ENCODE measurements around the gene SP6. TPM values are rescaled to one million over a fixed set of nuclear protein-coding genes. Genes with fewer than 3 reads are reported as not detected.
A peak's percentile ranks its signal among the peaks of the same experiment; 100 is the strongest.

The SP6 gene
- total and polyA plus RNA-seq, 2 experiments from 2014 or later = 1.3 to 1.7 TPM

DNA sequence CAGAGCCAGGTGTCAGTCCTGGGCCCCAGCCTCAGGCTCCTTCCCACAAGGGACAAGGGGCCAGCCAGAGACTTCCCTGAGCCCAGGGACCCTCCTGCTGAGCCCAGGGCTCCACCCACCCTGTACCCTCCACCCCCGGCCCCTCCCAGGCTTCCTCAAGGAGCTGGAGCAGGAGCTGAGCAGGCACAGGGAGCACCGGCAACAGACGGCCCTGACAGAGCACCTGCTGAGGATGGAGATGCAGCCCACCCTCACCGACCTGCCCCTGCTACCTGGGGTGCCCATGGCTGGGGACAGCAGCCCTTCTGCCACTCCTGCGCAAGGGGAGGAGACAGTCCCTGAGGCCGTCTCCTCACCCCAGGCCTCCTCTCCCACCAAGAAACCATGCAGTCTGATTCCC, 14.4 kb downstream of the SP6 start:
- no peak overlapping the region for H2AFZ ChIP-seq
- no peak for DNase-seq (ENCODE audit: low spot score)
- H4K20me1 ChIP-seq (ENCODE audit: insufficient read depth, poor library complexity, severe bottlenecking) = no peaks in the 10 kb centered on the region
- H3K27ac ChIP-seq = no peak overlapping the region
- no peaks in the 10 kb centered on the region for H3K27me3 ChIP-seq
- H3K36me3 ChIP-seq (replicated peaks; ENCODE audit: insufficient read depth, low read depth) = no peaks in the 10 kb centered on the region
- no peaks in the 10 kb centered on the region for H3K9me3 ChIP-seq (ENCODE audit: low read depth)
- H3K4me1 ChIP-seq (ENCODE audit: insufficient read depth) = peaks cover 18% of the 10 kb centered on the region
- no peak overlapping the region for H3K4me3 ChIP-seq
- peaks cover 17% of the 10 kb centered on the region for H3K79me2 ChIP-seq
- WGBS (ENCODE audit: low lambda C conversion rate, missing lambda C conversion rate) = 92% methylated on average over 4 of the region's 6 CpGs
- TF ChIP-seq, protein P1, sequence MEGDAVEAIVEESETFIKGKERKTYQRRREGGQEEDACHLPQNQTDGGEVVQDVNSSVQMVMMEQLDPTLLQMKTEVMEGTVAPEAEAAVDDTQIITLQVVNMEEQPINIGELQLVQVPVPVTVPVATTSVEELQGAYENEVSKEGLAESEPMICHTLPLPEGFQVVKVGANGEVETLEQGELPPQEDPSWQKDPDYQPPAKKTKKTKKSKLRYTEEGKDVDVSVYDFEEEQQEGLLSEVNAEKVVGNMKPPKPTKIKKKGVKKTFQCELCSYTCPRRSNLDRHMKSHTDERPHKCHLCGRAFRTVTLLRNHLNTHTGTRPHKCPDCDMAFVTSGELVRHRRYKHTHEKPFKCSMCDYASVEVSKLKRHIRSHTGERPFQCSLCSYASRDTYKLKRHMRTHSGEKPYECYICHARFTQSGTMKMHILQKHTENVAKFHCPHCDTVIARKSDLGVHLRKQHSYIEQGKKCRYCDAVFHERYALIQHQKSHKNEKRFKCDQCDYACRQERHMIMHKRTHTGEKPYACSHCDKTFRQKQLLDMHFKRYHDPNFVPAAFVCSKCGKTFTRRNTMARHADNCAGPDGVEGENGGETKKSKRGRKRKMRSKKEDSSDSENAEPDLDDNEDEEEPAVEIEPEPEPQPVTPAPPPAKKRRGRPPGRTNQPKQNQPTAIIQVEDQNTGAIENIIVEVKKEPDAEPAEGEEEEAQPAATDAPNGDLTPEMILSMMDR (IDR thresholded peaks at IDR 0.05; ENCODE audit: poor library complexity) = no peak
- TF ChIP-seq EZH2phosphoT487 (IDR thresholded peaks at IDR 0.05; ENCODE audit: low read depth, severe bottlenecking, unreplicated experiment) (no peak), EZH2 (IDR thresholded peaks at IDR 0.05; ENCODE audit: borderline replicate concordance) (no peak)
- no peak overlapping the region for H3K4me2 ChIP-seq
- H3K9me2 ChIP-seq (replicated peaks; ENCODE audit: insufficient read depth) = no peaks in the 10 kb centered on the region

DNA sequence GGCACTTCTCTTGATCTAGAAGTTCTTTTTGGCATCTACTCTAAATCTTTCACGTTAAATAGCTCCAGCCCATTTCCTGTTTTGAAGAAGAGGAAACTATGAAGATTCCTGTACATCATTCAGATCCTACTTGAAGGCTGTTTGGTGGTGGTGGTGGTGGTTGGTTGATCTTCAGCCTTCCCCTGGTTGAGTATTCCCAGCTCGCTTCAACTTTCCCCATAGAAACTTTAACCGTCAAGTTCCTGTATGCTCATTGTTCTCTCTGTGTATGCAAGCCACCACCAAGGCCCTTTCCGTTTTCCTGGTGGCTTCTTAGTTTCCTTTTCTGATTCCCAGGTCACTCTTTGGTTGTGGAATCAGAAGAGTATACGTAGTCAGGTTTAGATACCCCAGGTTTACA, 16.2 kb downstream of the SP6 start:
- no peak overlapping the region for H2AFZ ChIP-seq
- H3K27me3 ChIP-seq = no peaks in the 10 kb centered on the region
- H3K4me2 ChIP-seq = no peak overlapping the region
- H3K4me3 ChIP-seq = no peak overlapping the region
- no peaks in the 10 kb centered on the region for H4K20me1 ChIP-seq (ENCODE audit: insufficient read depth, poor library complexity, severe bottlenecking)
- no peaks in the 10 kb centered on the region for H3K36me3 ChIP-seq (replicated peaks; ENCODE audit: insufficient read depth, low read depth)
- no peaks in the 10 kb centered on the region for H3K9me3 ChIP-seq (ENCODE audit: low read depth)
- DNase-seq (ENCODE audit: low spot score) = no peak
- no peak for TF ChIP-seq EZH2 (IDR thresholded peaks at IDR 0.05; ENCODE audit: borderline replicate concordance)
- TF ChIP-seq, protein P1 (IDR thresholded peaks at IDR 0.05; ENCODE audit: poor library complexity) = no peak
- TF ChIP-seq EZH2phosphoT487 (IDR thresholded peaks at IDR 0.05; ENCODE audit: low read depth, severe bottlenecking, unreplicated experiment) = no peak
- H3K4me1 ChIP-seq (ENCODE audit: insufficient read depth) = peaks cover 16% of the 10 kb centered on the region
- H3K27ac ChIP-seq = no peak overlapping the region
- WGBS (ENCODE audit: low lambda C conversion rate, missing lambda C conversion rate) = 89% methylated on average over 5 of the region's 5 CpGs
- H3K79me2 ChIP-seq = peaks cover 16% of the 10 kb centered on the region
- H3K9me2 ChIP-seq (replicated peaks; ENCODE audit: insufficient read depth) = no peaks in the 10 kb centered on the region

DNA sequence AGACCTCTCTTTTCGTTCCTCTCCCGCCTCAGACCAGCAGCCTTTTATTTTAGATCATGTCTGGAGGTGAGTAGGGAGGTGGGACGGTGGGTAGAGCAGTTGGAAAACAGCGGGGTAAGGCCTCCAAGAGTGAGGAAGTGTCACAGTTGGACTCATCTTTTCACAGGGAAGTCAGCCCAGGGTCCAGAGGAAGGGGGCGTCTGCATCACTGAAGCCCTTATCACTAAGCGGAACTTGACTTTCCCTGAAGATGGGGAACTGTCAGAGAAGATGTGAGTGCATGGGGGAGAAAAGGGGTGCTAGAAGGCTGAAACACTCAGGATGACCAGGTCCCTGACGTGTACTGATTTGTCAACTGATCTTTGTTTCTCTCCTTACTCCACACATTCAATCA, 19.0 kb downstream of the SP6 start:
- 20% methylated on average over 7 of the region's 7 CpGs for WGBS (ENCODE audit: low lambda C conversion rate, missing lambda C conversion rate)
- H3K27ac ChIP-seq = no peak overlapping the region
- no peaks in the 10 kb centered on the region for H3K9me3 ChIP-seq (ENCODE audit: low read depth)
- H3K79me2 ChIP-seq = peaks cover 26% of the 10 kb centered on the region
- no peaks in the 10 kb centered on the region for H3K9me2 ChIP-seq (replicated peaks; ENCODE audit: insufficient read depth)
- DNase-seq (ENCODE audit: low spot score) = no peak
- H4K20me1 ChIP-seq (ENCODE audit: insufficient read depth, poor library complexity, severe bottlenecking) = no peaks in the 10 kb centered on the region
- no peak overlapping the region for H2AFZ ChIP-seq
- no peak overlapping the region for H3K4me3 ChIP-seq
- H3K4me1 ChIP-seq (ENCODE audit: insufficient read depth) = peaks cover 9% of the 10 kb centered on the region
- H3K36me3 ChIP-seq (replicated peaks; ENCODE audit: insufficient read depth, low read depth) = no peaks in the 10 kb centered on the region
- H3K4me2 ChIP-seq = peak overlapping the region; percentile 79
- H3K27me3 ChIP-seq = no peaks in the 10 kb centered on the region
- TF ChIP-seq EZH2phosphoT487 (IDR thresholded peaks at IDR 0.05; ENCODE audit: low read depth, severe bottlenecking, unreplicated experiment) = no peak
- TF ChIP-seq, protein P1 (IDR thresholded peaks at IDR 0.05; ENCODE audit: poor library complexity) = no peak
- TF ChIP-seq EZH2 (IDR thresholded peaks at IDR 0.05; ENCODE audit: borderline replicate concordance) = no peak

All from hepatocyte (in vitro differentiated cells).